ACC112 (cell line): ENCODE data around the gene GNA15.

Experiments
- H2AFZ ChIP-seq: fragments of 200-600 bp; sonication (generic); one replicate; pipeline ENCODE4 v1.6.0; 2017; ENCODE audit warnings: antibody characterized with exemption, low read length; ENCODE audit not compliant: unreplicated experiment
- H3K27ac ChIP-seq: fragments of 200-600 bp; sonication (generic); 2 replicates; pipeline ENCODE4 v1.5.1; 2014; ENCODE audit warnings: low read depth, mild to moderate bottlenecking, antibody characterized with exemption, low read length, moderate library complexity
- H3K27me3 ChIP-seq: fragments of 200-600 bp; sonication (generic); 2 replicates; pipeline ENCODE4 v1.6.1; 2014; ENCODE audit warnings: mild to moderate bottlenecking, antibody characterized with exemption, low read length, moderate library complexity, mixed read lengths; ENCODE audit not compliant: insufficient read depth
- H3K36me3 ChIP-seq: fragments of 200-600 bp; sonication (generic); 2 replicates; pipeline ENCODE4 v1.6.1; 2016; ENCODE audit warnings: mild to moderate bottlenecking, antibody characterized with exemption, low read length, moderate library complexity, mixed read lengths; ENCODE audit not compliant: insufficient read depth
- H3K4me1 ChIP-seq: fragments of 200-600 bp; sonication (generic); one replicate; pipeline ENCODE4 v1.6.1; 2016; ENCODE audit warnings: low read length, mixed read lengths; ENCODE audit not compliant: insufficient read depth, unreplicated experiment, control insufficient read depth
- H3K4me3 ChIP-seq: fragments of 200-600 bp; sonication (generic); 2 replicates; pipeline ENCODE4 v1.5.1; 2014; ENCODE audit warnings: mild to moderate bottlenecking, low read depth, low read length
- H3K79me2 ChIP-seq: fragments of 200-600 bp; sonication (generic); one replicate; pipeline ENCODE4 v1.6.0; 2016; ENCODE audit warnings: low read length; ENCODE audit not compliant: control insufficient read depth, unreplicated experiment, insufficient read depth

The GNA15 gene

DNA sequence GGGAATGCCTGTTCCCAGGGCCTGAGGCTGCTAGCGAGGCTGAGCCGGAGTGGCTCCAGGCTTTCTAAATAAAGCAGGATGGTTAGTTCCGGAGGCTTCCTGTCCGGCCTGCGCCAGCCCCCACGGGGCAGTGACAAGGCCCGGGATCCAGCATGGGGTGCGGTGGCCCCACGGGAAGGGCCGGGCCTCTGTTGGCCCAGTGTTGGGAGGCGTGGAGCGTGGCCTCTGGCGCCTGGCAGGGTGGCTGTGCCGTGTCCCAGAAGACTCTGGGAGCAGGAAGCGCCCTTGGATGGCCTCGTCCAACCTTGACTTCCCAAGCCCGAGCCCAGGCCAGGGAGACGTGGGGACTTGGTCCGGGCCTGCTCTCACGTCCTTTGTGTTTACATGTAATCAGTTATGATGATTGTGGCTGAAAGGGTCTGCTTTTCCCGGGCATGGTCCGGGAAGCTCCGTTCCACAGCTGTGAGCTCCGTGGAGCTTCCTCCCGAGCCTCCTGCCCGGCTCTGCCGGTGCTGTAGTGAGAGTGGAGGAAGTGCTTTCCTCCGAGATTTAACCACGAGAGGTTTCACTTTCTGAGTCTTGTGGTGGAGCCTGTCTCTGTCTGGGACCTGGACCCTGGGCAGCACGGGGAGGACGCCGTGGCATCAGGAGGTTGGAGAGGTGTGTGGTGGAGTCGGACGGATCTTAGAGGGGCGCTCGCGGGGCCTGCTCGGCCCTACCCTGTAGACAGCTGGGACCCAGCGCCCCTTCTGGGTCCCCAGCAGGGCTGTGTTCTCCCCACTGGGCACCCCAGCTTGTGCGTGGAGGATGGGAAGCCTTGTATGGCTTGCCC, 37.1 kb upstream of the GNA15 start:
- Histone ChIP-seq H3K27ac (peak overlapping the region; percentile 71), H2AFZ (no peak overlapping the region), H3K4me1 (peaks cover 27% of the 10 kb centered on the region), H3K27me3 (no peaks in the 10 kb centered on the region), H3K79me2 (peaks cover 86% of the 10 kb centered on the region), H3K36me3 (no peaks in the 10 kb centered on the region), H3K4me3 (peak overlapping the region; percentile 98)

DNA sequence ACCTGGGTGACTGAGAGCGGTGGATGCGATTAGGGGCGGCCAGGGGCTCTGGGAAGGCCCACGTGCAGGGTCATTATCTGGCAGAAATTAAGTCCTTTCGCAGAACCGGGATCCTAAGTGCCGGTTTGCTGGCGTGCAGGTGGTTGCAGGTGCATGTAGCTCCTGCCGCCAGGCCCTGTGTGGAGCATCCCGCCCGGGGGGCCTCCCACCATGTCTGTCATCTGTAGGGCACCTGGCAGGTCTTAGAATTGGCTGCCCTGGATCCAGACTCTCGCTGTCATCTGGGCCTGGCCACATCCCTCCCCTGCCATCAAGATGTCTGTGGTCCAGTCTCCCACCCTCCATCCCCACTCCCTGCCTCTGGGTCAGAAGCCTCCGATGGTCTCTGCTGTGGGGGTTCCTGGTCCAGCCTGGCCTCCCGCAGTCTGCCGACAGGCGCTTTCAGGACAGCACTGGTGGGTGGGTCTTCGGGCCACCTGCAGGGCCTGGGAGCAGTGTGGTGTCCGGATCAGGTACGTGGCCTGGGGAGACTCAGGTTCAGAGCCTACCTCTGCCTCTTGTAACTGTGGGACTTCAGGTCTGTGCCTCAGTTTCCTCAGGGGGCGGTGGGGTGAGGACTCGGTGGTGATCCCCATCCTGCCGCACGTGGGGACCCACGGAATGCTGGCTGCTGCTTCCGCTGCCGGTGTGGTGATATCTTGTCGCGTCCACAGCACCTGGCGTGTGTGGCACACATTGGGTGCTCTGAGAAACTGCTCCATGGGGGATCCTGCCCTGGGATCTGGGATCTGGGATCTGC, 36.3 kb upstream of the GNA15 start:
- Histone ChIP-seq H3K79me2 (peaks cover 90% of the 10 kb centered on the region), H3K4me3 (peak overlapping the region; percentile 98), H3K27me3 (no peaks in the 10 kb centered on the region), H2AFZ (no peak overlapping the region), H3K27ac (no peak overlapping the region), H3K4me1 (peaks cover 27% of the 10 kb centered on the region), H3K36me3 (no peaks in the 10 kb centered on the region)

DNA sequence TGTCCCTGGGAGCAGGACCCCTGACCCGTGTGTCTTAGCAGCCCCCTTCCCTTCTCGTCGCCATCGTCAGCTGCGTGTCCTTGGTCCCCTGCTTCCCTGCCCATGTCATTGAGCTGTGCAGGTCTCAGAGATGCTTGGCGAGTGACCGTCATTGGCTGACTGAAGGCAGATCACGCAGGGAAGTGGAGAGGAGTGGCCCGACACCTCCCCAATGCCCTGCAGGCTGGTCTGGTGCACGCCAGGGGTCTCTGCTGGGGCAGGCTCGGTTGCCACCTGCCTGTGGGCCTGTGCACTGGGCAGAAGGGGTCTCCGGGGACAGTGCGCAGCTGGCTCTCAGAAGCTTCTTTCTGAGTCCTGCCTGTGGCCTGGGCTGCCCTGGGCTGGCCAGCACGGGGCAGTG, 35.5 kb upstream of the GNA15 start:
- no peaks in the 10 kb centered on the region for H3K27me3 ChIP-seq
- H3K4me3 ChIP-seq: no peak overlapping the region
- H3K27ac ChIP-seq: no peak overlapping the region
- no peak overlapping the region for H2AFZ ChIP-seq
- no peaks in the 10 kb centered on the region for H3K36me3 ChIP-seq
- peaks cover 84% of the 10 kb centered on the region for H3K79me2 ChIP-seq
- H3K4me1 ChIP-seq: peaks cover 27% of the 10 kb centered on the region

DNA sequence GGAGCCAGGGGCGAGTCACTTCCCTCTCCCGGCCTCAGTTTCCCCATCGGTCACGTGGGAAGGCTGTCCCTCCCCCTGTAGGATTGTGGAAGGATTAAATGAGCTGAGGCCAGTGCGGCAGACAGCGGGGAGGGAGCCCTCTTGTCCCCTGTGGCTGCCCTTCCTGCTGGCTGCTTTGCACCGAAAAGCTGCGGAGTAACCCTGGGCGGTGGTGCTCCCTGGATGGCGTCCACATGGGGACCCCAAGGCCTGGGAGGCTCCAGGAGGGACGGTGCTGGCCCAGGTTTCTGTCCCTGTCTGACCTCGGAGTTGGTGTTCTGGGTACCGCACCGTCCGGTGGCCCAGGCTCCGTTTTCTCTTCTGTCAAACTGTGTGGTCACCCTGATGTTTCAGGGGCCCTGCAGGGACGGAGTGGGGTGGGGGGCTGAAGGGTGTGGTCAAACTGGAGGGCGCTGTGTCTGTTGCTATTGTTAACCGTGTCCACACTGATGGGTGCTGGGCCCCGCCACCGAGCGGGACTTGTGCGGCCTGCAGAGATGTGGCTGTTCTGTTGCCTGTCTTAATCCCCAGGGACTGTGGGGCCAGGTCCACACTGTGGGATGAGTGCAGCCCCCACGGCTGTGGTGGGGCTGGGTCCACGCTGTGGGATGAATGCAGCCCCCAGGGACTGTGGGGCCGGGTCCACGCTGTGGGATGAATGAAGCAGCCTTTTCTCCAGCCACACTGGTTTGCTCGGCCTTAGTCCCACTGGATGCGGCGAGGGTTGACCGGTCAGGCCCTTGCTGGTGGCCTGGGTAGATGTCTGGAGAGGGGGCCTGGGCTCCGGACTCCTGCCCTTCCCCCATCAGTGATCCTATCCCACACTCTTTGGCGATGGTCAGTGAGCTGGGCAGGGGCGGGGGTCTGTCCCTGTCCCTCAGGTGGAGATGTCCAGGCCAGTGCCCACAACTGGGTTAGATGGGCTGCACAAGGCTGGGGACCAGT, 34.8 kb upstream of the GNA15 start:
- Histone ChIP-seq H2AFZ (no peak overlapping the region), H3K36me3 (no peaks in the 10 kb centered on the region), H3K27ac (no peak overlapping the region), H3K4me1 (peaks cover 27% of the 10 kb centered on the region), H3K27me3 (no peaks in the 10 kb centered on the region), H3K79me2 (peaks cover 83% of the 10 kb centered on the region), H3K4me3 (no peak overlapping the region)

DNA sequence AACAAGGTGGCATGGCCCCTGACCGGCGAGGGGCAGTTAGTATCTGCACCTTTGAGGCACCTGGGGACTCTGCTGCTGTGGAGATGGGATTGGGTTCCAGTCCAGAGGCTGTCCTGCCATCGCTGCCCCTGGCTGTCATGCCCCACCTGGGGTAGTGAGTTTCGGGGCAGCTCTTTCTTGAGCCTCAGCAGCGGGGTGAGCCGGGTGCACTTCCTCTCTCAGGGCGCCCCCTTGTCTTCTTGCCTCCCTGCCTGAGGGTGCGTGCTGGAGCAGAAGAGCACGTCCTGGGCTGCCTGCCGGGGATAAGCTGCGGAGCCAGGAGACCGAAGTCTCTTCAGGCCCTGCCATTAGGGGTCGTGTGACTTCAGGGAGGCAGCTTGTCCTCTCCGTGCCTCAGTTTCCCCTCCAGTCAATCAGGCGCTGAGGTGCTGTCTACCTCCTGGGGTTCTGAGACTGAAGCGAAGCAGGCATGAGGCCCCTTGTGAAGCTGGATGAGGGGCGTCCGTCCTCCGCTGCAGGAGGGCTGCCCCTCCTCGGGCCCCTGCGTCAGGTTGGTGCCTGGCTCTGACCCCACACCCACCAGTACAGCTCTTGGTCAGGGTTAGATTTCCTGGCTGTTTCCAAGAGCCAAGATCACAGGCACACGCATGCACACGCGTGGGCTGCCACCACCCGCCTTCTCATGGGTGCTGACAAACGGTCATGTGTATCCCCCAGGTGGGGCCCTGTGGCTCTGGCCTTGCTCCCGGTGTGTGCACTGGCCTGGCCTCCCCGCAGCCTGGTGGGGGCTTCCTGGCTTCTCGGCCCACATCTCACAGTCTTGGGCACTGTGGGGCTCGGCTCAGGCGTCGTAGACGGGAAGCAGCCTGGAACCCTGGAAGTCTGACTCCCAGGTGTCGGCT, 33.3 kb upstream of the GNA15 start:
- H2AFZ ChIP-seq: no peak overlapping the region
- no peak overlapping the region for H3K4me3 ChIP-seq
- H3K36me3 ChIP-seq: no peaks in the 10 kb centered on the region
- H3K27me3 ChIP-seq: no peaks in the 10 kb centered on the region
- H3K79me2 ChIP-seq: peaks cover 76% of the 10 kb centered on the region
- no peak overlapping the region for H3K27ac ChIP-seq
- H3K4me1 ChIP-seq: peaks cover 13% of the 10 kb centered on the region

DNA sequence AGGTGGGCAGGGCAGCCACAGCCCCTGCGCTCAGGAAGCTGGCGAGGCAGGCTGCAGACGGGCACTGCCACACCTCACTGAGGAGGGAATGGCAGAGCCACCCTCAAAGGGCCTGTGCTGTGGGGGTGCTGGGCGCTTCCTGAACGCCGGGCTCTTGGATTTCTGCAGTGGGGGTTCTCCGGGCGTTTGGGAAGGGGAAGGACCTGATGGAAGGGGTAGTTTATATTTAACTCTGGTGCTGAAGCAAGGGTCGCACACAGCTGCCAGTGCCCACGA, 31.2 kb upstream of the GNA15 start:
- Histone ChIP-seq H3K79me2 (peaks cover 74% of the 10 kb centered on the region), H3K4me3 (no peak overlapping the region), H2AFZ (no peak overlapping the region), H3K4me1 (no peaks in the 10 kb centered on the region), H3K36me3 (no peaks in the 10 kb centered on the region), H3K27ac (no peak overlapping the region), H3K27me3 (no peaks in the 10 kb centered on the region)

DNA sequence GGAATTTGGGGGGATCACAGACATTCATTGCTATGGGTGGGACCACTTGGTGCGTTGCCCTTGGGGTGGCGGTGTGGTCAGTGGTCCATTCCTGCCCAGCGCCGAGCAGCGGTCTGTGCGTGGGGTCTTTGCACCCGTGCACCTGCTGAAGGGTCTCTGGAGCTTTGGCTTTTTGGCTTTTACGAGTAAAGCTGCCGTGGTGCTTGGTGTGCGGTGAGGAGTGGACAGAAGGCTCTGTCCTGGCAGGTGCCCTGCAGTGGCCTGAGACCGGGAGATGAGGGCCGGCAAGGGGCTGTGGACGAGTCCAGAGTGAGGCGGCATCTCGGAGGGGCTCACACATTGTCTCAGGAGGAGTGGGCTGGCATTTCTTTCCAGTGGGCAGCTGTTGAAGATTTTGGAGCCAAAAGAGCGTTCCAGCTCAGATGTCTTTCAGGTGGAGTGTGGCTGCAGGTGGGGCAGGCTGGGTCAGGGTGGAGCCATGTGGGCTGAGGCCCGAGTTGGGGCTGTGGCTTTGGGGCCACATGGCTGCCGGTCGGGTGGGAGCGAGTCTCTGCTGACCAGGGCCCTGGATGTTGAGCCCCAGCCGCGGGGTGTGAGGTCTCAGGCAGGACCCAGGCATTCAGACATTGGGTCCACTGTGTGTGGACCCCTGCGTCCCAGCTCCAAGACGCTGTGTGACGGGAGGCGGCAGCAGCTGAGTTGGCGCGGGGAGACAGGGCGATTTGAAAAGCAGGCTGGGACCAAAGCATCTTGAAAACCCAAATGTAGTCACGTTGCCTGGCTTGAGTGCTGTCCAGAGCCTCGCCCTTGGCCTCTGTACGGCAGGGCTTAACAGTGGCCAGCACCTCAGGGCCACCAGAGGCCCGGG, 30.0 kb upstream of the GNA15 start:
- H3K4me1 ChIP-seq: no peaks in the 10 kb centered on the region
- H3K79me2 ChIP-seq: peaks cover 67% of the 10 kb centered on the region
- no peak overlapping the region for H3K27ac ChIP-seq

DNA sequence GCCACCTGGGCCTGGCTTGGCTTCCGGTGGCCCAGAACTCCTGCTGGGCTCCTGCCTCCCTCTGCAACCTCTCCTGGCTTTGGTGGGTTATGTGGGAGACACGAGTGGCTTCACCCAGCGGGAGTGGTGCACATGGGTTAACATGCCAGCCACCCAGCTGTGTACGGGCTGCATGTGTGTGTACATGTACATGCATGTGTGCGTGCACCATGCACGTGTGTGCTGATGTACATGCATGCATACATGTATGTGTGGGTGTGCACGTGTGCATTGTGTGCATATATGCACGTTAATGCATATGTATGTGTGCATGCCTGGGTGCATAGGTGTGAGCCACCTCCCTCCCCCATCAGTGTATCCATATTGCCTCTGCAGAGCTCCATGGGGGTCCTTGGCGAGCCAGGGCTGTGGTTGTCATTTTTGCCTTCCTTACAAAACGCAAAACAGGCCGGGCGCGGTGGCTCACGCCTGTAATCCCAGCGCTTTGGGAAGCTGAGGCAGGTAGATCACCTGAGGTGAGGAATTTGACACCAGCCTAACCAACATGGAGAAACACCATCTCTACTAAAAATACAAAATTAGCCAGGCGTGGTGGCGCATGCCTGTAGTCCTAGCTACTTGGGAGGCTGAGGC, 29.2 kb upstream of the GNA15 start:
- Histone ChIP-seq H3K4me1 (no peaks in the 10 kb centered on the region), H3K27me3 (no peaks in the 10 kb centered on the region), H3K79me2 (peaks cover 60% of the 10 kb centered on the region), H3K36me3 (no peaks in the 10 kb centered on the region), H2AFZ (no peak overlapping the region), H3K27ac (no peak overlapping the region), H3K4me3 (no peak overlapping the region)

More for the DNA sequence above, 30.0 kb upstream of the GNA15 start:
- no peak overlapping the region for H3K4me3 ChIP-seq
- H2AFZ ChIP-seq: no peak overlapping the region
- H3K27me3 ChIP-seq: no peaks in the 10 kb centered on the region
- no peaks in the 10 kb centered on the region for H3K36me3 ChIP-seq

DNA sequence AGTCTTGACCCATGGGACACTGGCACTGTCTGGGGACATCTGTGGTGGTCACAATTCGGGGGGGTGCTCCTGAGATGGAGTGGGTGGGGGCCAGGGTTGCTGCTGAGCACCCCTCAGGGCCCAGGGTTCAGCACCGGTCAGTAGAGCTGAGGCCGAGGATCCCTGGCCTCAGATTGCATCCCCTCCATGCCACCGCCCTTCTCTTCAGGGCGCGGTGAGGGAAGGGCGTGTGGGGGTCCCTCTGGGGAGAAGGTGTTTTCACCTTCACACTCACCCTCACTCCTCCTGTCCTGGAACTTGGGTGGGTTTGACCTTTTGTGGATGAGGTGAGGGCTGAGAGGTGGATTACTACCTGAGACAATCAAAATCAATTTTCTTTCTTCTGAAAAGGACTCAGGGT, 28.2 kb upstream of the GNA15 start:
- H3K27ac ChIP-seq: no peak overlapping the region
- H3K27me3 ChIP-seq: no peaks in the 10 kb centered on the region
- no peaks in the 10 kb centered on the region for H3K36me3 ChIP-seq
- H3K79me2 ChIP-seq: peaks cover 58% of the 10 kb centered on the region
- H3K4me3 ChIP-seq: no peak overlapping the region
- no peaks in the 10 kb centered on the region for H3K4me1 ChIP-seq
- no peak overlapping the region for H2AFZ ChIP-seq
